Stimulated activated CD4-positive, alpha-beta T cell treated with anti-CD3 and anti-CD28 coated beads, TNF-alpha, amount 100 ng/mL, for 48 hours (primary cell): ENCODE results near the gene SSBP4.

ENCODE experiments used
- DNase-seq, 3 donors: peaks; one replicate each; pipeline ENCODE4 v3.0.0-alpha.2; 2020; ENCODE audit warnings: low read depth in 3 of 3

The SSBP4 gene

DNA sequence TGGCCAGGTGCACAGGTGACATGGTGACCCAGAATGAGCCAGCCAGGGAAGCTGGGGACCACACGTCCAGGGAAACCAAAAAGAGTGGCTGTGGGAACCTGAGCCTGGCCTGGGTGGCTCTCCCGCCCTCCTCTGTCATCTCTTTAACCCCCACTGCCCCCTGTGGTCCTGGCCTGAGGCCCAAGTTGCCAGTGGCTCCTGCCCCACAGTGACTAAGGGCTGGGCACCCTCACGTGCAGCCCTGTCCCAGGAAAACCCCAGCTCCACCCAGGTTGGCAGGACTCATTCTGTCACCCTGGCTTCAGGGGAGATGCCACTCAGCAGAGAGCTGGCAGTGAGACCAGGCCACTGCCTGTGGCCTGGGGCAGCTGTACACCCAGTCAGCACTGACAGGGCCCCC lies 49.3 kb downstream of the SSBP4 start:
- DNase-seq, result no peak

GRCh38 chr19:18469069-18469846 lies 50.1 kb downstream of the SSBP4 start:
- peak; percentile 38 to 57 (median 47) for DNase-seq

GRCh38 chr19:18470787-18471186 lies 51.6 kb downstream of the SSBP4 start:
- DNase-seq, result no peak

DNA sequence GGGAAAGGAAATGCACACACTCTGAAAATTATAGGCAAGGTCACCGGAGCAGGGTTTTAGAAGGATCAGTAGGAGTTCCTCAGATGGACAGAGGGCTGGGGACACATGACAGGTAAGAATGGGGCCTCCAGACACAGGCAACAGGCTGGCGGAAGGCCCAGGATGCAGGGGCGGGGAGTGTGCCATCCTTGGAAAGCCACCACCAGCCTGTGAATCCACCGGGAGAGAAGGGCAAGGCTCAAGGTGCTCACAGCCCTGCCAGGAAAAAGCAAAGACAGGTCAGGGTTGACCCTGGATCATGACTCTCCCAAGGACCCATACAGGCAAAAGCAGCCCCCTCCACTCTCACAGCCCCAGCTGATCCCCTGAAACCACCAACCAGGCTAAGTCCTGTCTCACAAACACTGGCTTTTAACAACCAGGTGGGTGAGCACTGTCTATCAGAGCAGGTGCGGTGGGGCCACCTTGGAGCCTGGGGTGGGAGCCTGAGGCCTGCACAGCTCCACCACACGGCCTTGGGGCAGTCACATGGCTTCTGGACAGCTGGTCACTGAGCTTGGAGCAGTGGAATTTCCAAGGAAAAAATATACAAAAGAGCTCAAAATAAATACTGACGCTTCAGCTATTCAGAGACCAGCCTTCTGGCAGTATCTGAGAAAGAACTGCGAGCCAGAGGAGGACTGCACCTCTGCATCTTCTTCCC lies 54.0 kb downstream of the SSBP4 start:
- DNase-seq, result no peak

- DNase-seq, result no peak
Measured at GRCh38 chr19:18473706-18474087, 54.5 kb downstream of the SSBP4 start.

- no peak for DNase-seq
Measured at GRCh38 chr19:18474366-18474887, 55.2 kb downstream of the SSBP4 start.

GRCh38 chr19:18475004-18475453 lies 55.8 kb downstream of the SSBP4 start:
- no peak for DNase-seq

GRCh38 chr19:18475762-18476331 lies 56.6 kb downstream of the SSBP4 start:
- DNase-seq, result no peak

GRCh38 chr19:18476507-18477041 lies 57.4 kb downstream of the SSBP4 start:
- no peak for DNase-seq

DNA sequence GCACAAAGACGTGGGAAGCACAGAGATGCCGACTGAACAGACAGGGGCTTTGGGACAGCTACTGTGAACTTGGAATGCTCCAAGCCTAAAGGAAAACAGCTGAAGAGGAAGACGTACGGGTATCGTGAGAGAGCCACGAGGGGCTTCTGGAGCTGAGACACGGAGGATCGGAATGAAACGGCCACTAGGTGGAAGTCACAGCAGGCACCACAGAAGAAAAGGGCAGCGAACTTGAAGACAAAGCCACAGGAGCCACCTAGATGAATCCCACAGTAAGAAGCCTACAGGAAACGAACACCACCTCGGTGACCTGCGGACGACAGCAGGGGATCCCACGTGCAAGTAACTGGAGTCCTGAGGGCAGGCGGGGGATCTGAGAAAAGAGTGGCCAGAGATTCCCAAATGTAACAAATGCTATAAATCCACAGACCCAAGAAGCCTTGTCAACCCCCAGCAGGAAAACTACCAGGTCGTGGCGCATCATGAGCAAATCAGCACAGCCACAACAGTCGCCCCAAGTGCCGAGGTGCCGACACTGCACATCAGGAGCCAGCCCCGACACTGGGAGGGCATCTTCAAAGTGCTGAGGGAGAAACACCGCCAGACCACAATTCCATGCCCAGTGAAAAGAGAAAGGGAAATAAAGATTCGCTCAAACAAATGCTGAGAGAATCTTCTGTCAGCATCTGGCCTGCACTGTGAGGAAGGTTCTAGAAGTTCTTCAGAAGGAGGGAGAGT lies 58.0 kb downstream of the SSBP4 start:
- no peak for DNase-seq

DNA sequence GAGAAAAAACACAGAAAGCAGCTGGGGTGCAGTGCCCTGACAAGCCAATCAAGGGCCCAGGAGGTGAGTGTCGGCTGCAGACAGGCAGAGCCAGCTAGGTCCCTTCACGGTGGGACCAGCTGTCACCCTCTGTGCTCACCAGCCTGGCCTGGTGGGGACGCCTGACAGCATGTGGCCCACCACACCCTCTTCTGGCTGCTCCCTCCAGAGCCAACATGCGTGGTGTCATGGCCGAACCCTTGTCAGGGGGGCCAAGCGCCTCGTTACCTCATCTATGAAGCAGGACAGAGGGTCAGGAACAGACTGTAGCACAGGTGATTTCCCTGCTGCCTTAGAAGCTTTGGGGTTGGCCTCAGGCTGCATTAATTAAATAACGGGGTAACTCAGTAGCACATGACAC lies 58.8 kb downstream of the SSBP4 start:
- no peak for DNase-seq

- DNase-seq, result peak; percentile 51 to 73 (median 73)
Measured at GRCh38 chr19:18478545-18479311, 59.5 kb downstream of the SSBP4 start.

GRCh38 chr19:18480006-18480691 lies 61.0 kb downstream of the SSBP4 start:
- no peak for DNase-seq

GRCh38 chr19:18481505-18482222 lies 62.5 kb downstream of the SSBP4 start:
- DNase-seq, result peak in 1 of 3 donors; percentile 28

- no peak for DNase-seq
Measured at GRCh38 chr19:18483119-18483890, 64.1 kb downstream of the SSBP4 start.
